Measurements from ENCODE around the gene VKORC1.

DNA sequence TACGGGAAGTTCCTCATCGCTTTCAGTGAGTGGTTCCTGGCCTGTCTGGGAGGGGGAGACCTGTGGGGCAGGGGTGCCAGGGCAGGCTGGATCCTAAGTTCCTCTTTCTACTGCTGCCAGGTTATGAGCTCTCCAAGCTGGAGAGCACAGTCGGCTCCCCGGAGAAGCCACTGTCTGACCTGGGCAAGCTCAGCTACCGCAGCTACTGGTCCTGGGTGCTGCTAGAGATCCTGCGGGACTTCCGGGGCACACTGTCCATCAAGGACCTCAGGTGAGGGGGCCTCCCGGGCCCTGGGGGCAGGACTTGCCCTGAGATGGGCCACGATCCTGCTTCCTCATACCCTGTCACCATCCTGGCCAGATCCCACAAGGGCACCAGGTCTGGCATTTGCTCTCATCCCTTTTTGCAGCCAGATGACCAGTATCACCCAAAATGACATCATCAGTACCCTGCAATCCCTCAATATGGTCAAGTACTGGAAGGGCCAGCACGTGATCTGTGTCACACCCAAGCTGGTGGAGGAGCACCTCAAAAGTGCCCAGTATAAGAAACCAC is 35.8 kb upstream of the VKORC1 start:
- TF ChIP-seq, protein P1, sequence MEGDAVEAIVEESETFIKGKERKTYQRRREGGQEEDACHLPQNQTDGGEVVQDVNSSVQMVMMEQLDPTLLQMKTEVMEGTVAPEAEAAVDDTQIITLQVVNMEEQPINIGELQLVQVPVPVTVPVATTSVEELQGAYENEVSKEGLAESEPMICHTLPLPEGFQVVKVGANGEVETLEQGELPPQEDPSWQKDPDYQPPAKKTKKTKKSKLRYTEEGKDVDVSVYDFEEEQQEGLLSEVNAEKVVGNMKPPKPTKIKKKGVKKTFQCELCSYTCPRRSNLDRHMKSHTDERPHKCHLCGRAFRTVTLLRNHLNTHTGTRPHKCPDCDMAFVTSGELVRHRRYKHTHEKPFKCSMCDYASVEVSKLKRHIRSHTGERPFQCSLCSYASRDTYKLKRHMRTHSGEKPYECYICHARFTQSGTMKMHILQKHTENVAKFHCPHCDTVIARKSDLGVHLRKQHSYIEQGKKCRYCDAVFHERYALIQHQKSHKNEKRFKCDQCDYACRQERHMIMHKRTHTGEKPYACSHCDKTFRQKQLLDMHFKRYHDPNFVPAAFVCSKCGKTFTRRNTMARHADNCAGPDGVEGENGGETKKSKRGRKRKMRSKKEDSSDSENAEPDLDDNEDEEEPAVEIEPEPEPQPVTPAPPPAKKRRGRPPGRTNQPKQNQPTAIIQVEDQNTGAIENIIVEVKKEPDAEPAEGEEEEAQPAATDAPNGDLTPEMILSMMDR (conservative IDR thresholded peaks at IDR 0.05 in 1 of 2, IDR thresholded peaks at IDR 0.05 in 1 of 2; ENCODE audit: low read depth in 1 of 2, low read length in 2 of 2) = no peak
- TF ChIP-seq EZH2 (IDR thresholded peaks at IDR 0.05; ENCODE audit: low read length, missing control alignments) = no peak

Data from fibroblast of lung (primary cell).